EH (cell line): ENCODE data around the gene GPR39.

Experiments used
- DNase-seq: peaks from one replicate; pipeline ENCODE4 v3.0.0-alpha.2; 2015; ENCODE audit warnings: low read depth

The GPR39 gene

GRCh38 chr2:132414081-132414480 lies 2.5 kb upstream of the GPR39 start:
- DNase-seq, result no peak

GRCh38 chr2:132415256-132415914 lies 1.2 kb upstream of the GPR39 start:
- DNase-seq, result peak; percentile 19

- peak; percentile 98 for DNase-seq
Measured at GRCh38 chr2:132415915-132416722, 486 bp upstream of the GPR39 start.

- DNase-seq, result no peak
Measured at GRCh38 chr2:132417430-132418035, 928 bp downstream of the GPR39 start.

GRCh38 chr2:132419235-132419634 lies 2.6 kb downstream of the GPR39 start:
- no peak for DNase-seq

GRCh38 chr2:132419941-132420340 lies 3.3 kb downstream of the GPR39 start:
- no peak for DNase-seq

GRCh38 chr2:132420816-132421805 lies 4.5 kb downstream of the GPR39 start:
- no peak for DNase-seq

- DNase-seq, result no peak
Measured at GRCh38 chr2:132422736-132423135, 6.1 kb downstream of the GPR39 start.

- peak; percentile 69 for DNase-seq
Measured at GRCh38 chr2:132424526-132425121, 8.0 kb downstream of the GPR39 start.

- DNase-seq, result no peak
Measured at GRCh38 chr2:132426033-132426432, 9.4 kb downstream of the GPR39 start.

GRCh38 chr2:132426656-132427055 lies 10.1 kb downstream of the GPR39 start:
- no peak for DNase-seq

GRCh38 chr2:132429351-132429750 lies 12.7 kb downstream of the GPR39 start:
- no peak for DNase-seq

GRCh38 chr2:132429941-132430573 lies 13.5 kb downstream of the GPR39 start:
- no peak for DNase-seq

- no peak for DNase-seq
Measured at GRCh38 chr2:132430895-132431294, 14.3 kb downstream of the GPR39 start.

GRCh38 chr2:132437852-132438669 lies 21.5 kb downstream of the GPR39 start:
- no peak for DNase-seq

GRCh38 chr2:132438691-132439090 lies 22.1 kb downstream of the GPR39 start:
- DNase-seq, result peak; percentile 98

- peak; percentile 23 for DNase-seq
Measured at GRCh38 chr2:132439703-132440398, 23.2 kb downstream of the GPR39 start.

- DNase-seq, result no peak
Measured at GRCh38 chr2:132441051-132441450, 24.4 kb downstream of the GPR39 start.

GRCh38 chr2:132442278-132442677 lies 25.7 kb downstream of the GPR39 start:
- DNase-seq, result no peak
